HCT116 (cell line): Measurements from ENCODE around the gene JOSD1. TPM values are rescaled to one million over a fixed set of nuclear protein-coding genes. Genes with fewer than 3 reads are reported as not detected.

ENCODE experiments used
- ATAC-seq: fragments of 200-7000 bp; cut with Tn5 transposase; 2 replicates; pipeline ENCODE4 v1.9.1; 2020; ENCODE audit warnings: mild to moderate bottlenecking, moderate library complexity
- BruUV-seq: library from RNA; stranded (reverse); fragments of 400-500 nt; replicated peaks from 2 replicates; lab custom pipeline; 2021; lab: Mats Ljungman, UMichigan
- CTCF ChIA-PET: fragments of 300-600 bp; sonication (Branson Sonifier 250); formaldehyde crosslinking; loops from one replicate; lab custom pipeline; 2021; ENCODE audit warnings: antibody characterized with exemption; lab: Charles Lee
- POLR2A ChIA-PET: fragments of 300-600, 350-600 bp; sonication (Branson Sonifier 250); formaldehyde crosslinking; loops from one replicate; lab custom pipeline; 2021; ENCODE audit warnings: antibody characterized with exemption; lab: Charles Lee
- RAD21 ChIA-PET, 2 experiments: fragments of 300-600 bp; sonication (Branson Sonifier 250); formaldehyde crosslinking; loops; one replicate each; lab custom pipeline; 2023; ENCODE audit warnings: low total read pairs in 2 of 2; ENCODE audit not compliant: uncharacterized antibody in 2 of 2, unreplicated experiment in 2 of 2, low non-redundant PET in 1 of 2; lab: Charles Lee
- DNase-seq: peaks from one replicate; pipeline ENCODE4 v3.0.0-alpha.2; 2010; ENCODE audit warnings: low read depth, low spot score
- H2AFZ ChIP-seq: fragments of 200-600 bp; shearing (Covaris generic), sonication (generic); 2 replicates; pipeline ENCODE4 v1.6.1; 2017; ENCODE audit warnings: low read depth, mixed run types, mixed read lengths, antibody characterized with exemption, low read length; ENCODE audit not compliant: poor library complexity, severe bottlenecking
- H3K27ac ChIP-seq: 2 replicates; pipeline ENCODE4 v1.5.1; 2012; ENCODE audit warnings: low read depth, low read length
- H3K27me3 ChIP-seq: fragments of 200-600 bp; sonication (generic); 2 replicates; pipeline ENCODE4 v1.6.1; 2016; ENCODE audit warnings: mixed run types, low read length, mixed read lengths; ENCODE audit not compliant: insufficient read depth
- H3K36me3 ChIP-seq, 2 experiments: fragments of 200-500 bp in 1 of 2; fragments of 200-600 bp in 1 of 2; sonication (Bioruptor generic) in 1 of 2; sonication (generic) in 1 of 2; 2 replicates each; pipeline versions ENCODE4 v1.5.1 to v1.6.1; 2014 to 2016; ENCODE audit warnings: low read length in 2 of 2, inconsistent platforms in 1 of 2, mixed read lengths in 1 of 2, mixed run types in 1 of 2; ENCODE audit not compliant: insufficient read depth in 2 of 2, control insufficient read depth in 1 of 2
- H3K4me1 ChIP-seq, 2 experiments: fragments of 200-600 bp in 1 of 2; sonication (generic) in 1 of 2; 2 replicates each; pipeline versions ENCODE4 v1.5.1 to v1.6.1; 2012 to 2017; ENCODE audit warnings: low read length in 2 of 2, inconsistent platforms in 1 of 2, mild to moderate bottlenecking in 1 of 2, mixed read lengths in 1 of 2, mixed run types in 1 of 2, moderate library complexity in 1 of 2; ENCODE audit not compliant: insufficient read depth in 2 of 2, control insufficient read depth in 1 of 2
- H3K4me2 ChIP-seq: fragments of 200-600 bp; sonication (generic); 2 replicates; pipeline ENCODE4 v1.6.1; 2017; ENCODE audit warnings: mixed run types, low read length, mixed read lengths
- H3K4me3 ChIP-seq, 2 experiments: fragments of 200-600 bp in 1 of 2; sonication (generic) in 1 of 2; replicated peaks in 1 of 2; 2 replicates each; pipeline ENCODE4 v1.5.1; 2011 to 2016; ENCODE audit warnings: low read length in 2 of 2, control low read depth in 1 of 2, low read depth in 1 of 2, mild to moderate bottlenecking in 1 of 2, mixed read lengths in 1 of 2, mixed run types in 1 of 2
- H3K79me2 ChIP-seq: fragments of 200-600 bp; sonication (generic); 2 replicates; pipeline ENCODE4 v1.6.1; 2017; ENCODE audit warnings: mild to moderate bottlenecking, mixed run types, low read length, moderate library complexity, mixed read lengths; ENCODE audit not compliant: insufficient read depth
- H3K9ac ChIP-seq: fragments of 200-600 bp; sonication (generic); 2 replicates; pipeline ENCODE4 v1.6.1; 2016; ENCODE audit warnings: low read length, mixed read lengths
- H3K9me2 ChIP-seq: fragments of 200-600 bp; sonication (generic), shearing (Covaris generic); 2 replicates; pipeline ENCODE4 v1.6.1; 2017; ENCODE audit warnings: mixed run types, mild to moderate bottlenecking, moderate library complexity; ENCODE audit not compliant: insufficient read depth
- H3K9me3 ChIP-seq, 2 experiments: fragments of 200-500 bp in 1 of 2; fragments of 200-600 bp in 1 of 2; sonication (Bioruptor generic) in 1 of 2; sonication (generic) in 1 of 2; 2 replicates each; pipeline ENCODE4 v1.6.1; 2014 to 2017; ENCODE audit warnings: low read length in 2 of 2, mixed read lengths in 2 of 2, inconsistent platforms in 1 of 2, low read depth in 1 of 2, mild to moderate bottlenecking in 1 of 2, mixed run types in 1 of 2, moderate library complexity in 1 of 2; ENCODE audit not compliant: control insufficient read depth in 1 of 2, insufficient read depth in 1 of 2
- H4K20me1 ChIP-seq: fragments of 200-600 bp; sonication (generic), shearing (Covaris generic); 2 replicates; pipeline ENCODE4 v1.6.1; 2017; ENCODE audit warnings: mixed run types, mild to moderate bottlenecking, moderate library complexity; ENCODE audit not compliant: insufficient read depth
- CBX3 ChIP-seq: IDR thresholded peaks from 2 replicates; pipeline ENCODE4 v1.6.1; 2012; ENCODE audit warnings: low read depth
- CEBPB ChIP-seq: IDR thresholded peaks from 2 replicates; pipeline ENCODE4 v1.6.1; 2012; ENCODE audit warnings: low read depth
- EZH2 ChIP-seq: fragments of 200-600 bp; sonication (generic); IDR thresholded peaks from 2 replicates; pipeline ENCODE4 v1.6.1; 2017; ENCODE audit warnings: antibody characterized with exemption, mixed run types
- EZH2phosphoT487 ChIP-seq: fragments of 200-600 bp; IDR thresholded peaks from 2 replicates; pipeline ENCODE4 v1.6.1; 2018; ENCODE audit warnings: antibody characterized with exemption, borderline replicate concordance
- RAD21 ChIP-seq: IDR thresholded peaks from 2 replicates; pipeline ENCODE4 v1.6.1; 2012; ENCODE audit warnings: low read depth, mild to moderate bottlenecking
- SP1 ChIP-seq: IDR thresholded peaks from 2 replicates; pipeline ENCODE4 v1.6.1; 2012; ENCODE audit warnings: low read depth
- SRF ChIP-seq: IDR thresholded peaks from 2 replicates; pipeline ENCODE4 v1.6.1; 2012; ENCODE audit warnings: low read depth
- TCF7L2 ChIP-seq: IDR thresholded peaks from 2 replicates; pipeline ENCODE4 v1.7.0; 2011; ENCODE audit warnings: borderline replicate concordance, inconsistent platforms; ENCODE audit not compliant: insufficient read depth, insufficient read length; ENCODE audit errors: extremely low read depth
- ZFX ChIP-seq: fragments of 450-650 bp; IDR thresholded peaks from 2 replicates; pipeline ENCODE4 v1.6.1; 2017
- ZNF274 ChIP-seq: fragments of 200-500 bp; sonication (Bioruptor generic); IDR thresholded peaks from 2 replicates; pipeline ENCODE4 v1.6.1; 2014; ENCODE audit warnings: mild to moderate bottlenecking, low read depth, low read length, inconsistent platforms
- intact Hi-C: fragments of 100-400 bp; cut with micrococcal nuclease; formaldehyde crosslinking; loops from 2 replicates; pipeline ENCODE4 v1.10.0; 2022
- total RNA-seq: library from RNA; stranded (reverse); gene quantifications from one replicate; pipeline ENCODE4 v1.2.1, GENCODE V29; 2021; ENCODE audit not compliant: unreplicated experiment
- TF ChIP-seq, protein P1 (sequence below): IDR thresholded peaks from 2 replicates; pipeline ENCODE4 v1.6.1; 2012
- TF ChIP-seq, protein P2 (sequence below), 3 experiments: fragments of 200-600 bp in 1 of 3; sonication (generic) in 1 of 3; IDR thresholded peaks in 2 of 3; conservative IDR thresholded peaks in 1 of 3; 2 replicates each; pipeline ENCODE4 v1.5.1; 2012 to 2017; ENCODE audit warnings: low read depth in 2 of 3, low read length in 2 of 3, antibody characterized with exemption in 1 of 3, borderline replicate concordance in 1 of 3, control low read depth in 1 of 3, mild to moderate bottlenecking in 1 of 3, mixed read lengths in 1 of 3, mixed run types in 1 of 3, moderate library complexity in 1 of 3; ENCODE audit not compliant: insufficient read depth in 1 of 3
- TF ChIP-seq, protein P3 (sequence below): IDR thresholded peaks from 2 replicates; pipeline ENCODE4 v1.6.1; 2011; ENCODE audit warnings: mild to moderate bottlenecking, low read length, moderate library complexity; ENCODE audit not compliant: insufficient replicate concordance; ENCODE audit errors: extremely low read depth
- TF ChIP-seq, protein P4 (sequence below): IDR thresholded peaks from 2 replicates; pipeline ENCODE4 v1.6.1; 2012

JOSD1 gene
- total RNA-seq, 1 experiment from 2014 or later = 67.3 TPM

DNA sequence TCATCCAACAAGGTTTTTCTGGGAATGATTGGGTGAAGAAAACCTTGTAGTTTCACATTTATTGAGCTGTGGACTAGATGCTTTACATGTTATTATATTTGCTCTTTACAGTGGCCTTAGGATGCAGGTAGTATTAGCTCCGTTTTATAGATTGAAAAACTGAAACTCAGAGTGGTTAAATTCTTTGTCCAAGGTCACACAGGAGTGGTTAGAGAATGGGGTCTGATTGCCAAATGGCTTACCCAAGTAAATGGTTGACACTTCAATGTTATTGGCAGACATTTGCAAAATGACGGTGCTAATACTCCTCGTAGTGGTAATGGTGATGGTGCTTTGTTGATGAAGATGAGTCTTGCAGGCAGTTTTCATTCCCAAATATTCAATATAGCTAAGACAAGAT is 7.2 kb upstream of the JOSD1 start:
- Histone ChIP-seq H3K4me2 (peak overlapping the region; percentile 88), H3K36me3 (peaks cover 0 to 10% of the 10 kb centered on the region in 2 experiments; a peak in 2 of 4 replicates), H3K27ac (no peak overlapping the region), H3K9ac (no peak overlapping the region), H2AFZ (no peak overlapping the region), H3K4me3 (no peak overlapping the region), H3K4me1 (peaks cover 15 to 37% of the 10 kb centered on the region in 2 experiments), H3K27me3 (no peaks in the 10 kb centered on the region), H3K9me2 (no peaks in the 10 kb centered on the region), H3K9me3 (no peaks in the 10 kb centered on the region), H3K79me2 (peaks cover 70% of the 10 kb centered on the region), H4K20me1 (no peaks in the 10 kb centered on the region)
- TF ChIP-seq, protein P1, sequence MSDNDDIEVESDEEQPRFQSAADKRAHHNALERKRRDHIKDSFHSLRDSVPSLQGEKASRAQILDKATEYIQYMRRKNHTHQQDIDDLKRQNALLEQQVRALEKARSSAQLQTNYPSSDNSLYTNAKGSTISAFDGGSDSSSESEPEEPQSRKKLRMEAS = no peak
- TF ChIP-seq, protein P2, sequence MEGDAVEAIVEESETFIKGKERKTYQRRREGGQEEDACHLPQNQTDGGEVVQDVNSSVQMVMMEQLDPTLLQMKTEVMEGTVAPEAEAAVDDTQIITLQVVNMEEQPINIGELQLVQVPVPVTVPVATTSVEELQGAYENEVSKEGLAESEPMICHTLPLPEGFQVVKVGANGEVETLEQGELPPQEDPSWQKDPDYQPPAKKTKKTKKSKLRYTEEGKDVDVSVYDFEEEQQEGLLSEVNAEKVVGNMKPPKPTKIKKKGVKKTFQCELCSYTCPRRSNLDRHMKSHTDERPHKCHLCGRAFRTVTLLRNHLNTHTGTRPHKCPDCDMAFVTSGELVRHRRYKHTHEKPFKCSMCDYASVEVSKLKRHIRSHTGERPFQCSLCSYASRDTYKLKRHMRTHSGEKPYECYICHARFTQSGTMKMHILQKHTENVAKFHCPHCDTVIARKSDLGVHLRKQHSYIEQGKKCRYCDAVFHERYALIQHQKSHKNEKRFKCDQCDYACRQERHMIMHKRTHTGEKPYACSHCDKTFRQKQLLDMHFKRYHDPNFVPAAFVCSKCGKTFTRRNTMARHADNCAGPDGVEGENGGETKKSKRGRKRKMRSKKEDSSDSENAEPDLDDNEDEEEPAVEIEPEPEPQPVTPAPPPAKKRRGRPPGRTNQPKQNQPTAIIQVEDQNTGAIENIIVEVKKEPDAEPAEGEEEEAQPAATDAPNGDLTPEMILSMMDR (IDR thresholded peaks at IDR 0.05 in 2 of 3, conservative IDR thresholded peaks at IDR 0.05 in 1 of 3; ENCODE audit: borderline replicate concordance in 1 of 3, insufficient read depth in 1 of 3, low read depth in 2 of 3, low read length in 2 of 3) = no peak
- TF ChIP-seq EZH2 (no peak), CEBPB (no peak)
- intact Hi-C loops = no loop called here
- ATAC-seq (no peak), DNase-seq (no peak)
- ChIA-PET CTCF (interaction anchor here (0.8 to 1.8 kb wide), 3 partner anchors 10 to 414 kb away, joined by 3 to 4 read pairs (median 3); no protein-coding TSS in a partner anchor), RAD21 (no interaction called here), POLR2A (interaction anchor here (0.8 to 1.6 kb wide), 3 partner anchors 10 to 11 kb away, joined by 3 to 6 read pairs (median 3); no protein-coding TSS in a partner anchor)
- BruUV-seq = no TSS peak

DNA sequence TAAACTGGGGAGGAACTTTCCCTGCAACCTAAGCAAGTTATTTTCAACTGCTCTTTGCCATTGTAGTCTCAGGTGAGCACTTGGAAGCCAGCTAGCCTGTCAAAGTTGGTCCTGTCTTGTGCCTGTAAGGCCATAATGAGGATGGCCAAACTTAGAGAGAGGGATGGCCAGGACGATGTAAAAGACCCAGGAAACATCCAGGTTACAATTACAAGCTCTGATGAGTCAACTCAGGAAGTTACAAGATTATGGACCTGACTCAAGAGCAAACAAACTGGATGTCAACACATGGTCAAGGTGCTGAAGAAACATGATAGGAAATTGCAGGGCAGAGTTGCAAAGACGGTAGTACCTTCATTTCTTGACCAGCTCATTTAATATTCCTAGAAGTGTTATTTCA is 6.6 kb upstream of the JOSD1 start:
- H3K9me2 ChIP-seq = no peaks in the 10 kb centered on the region
- H2AFZ ChIP-seq = no peak overlapping the region
- no peaks in the 10 kb centered on the region for H3K27me3 ChIP-seq
- peak overlapping the region; percentile 93 for H3K9ac ChIP-seq
- H3K4me3 ChIP-seq = peak overlapping the region; percentile 85 to 91
- H3K79me2 ChIP-seq = peaks cover 64% of the 10 kb centered on the region
- H3K27ac ChIP-seq = no peak overlapping the region
- DNase-seq = no peak
- ChIA-PET RAD21 (no interaction called here), POLR2A (interaction anchor here (0.8 to 1.6 kb wide), 3 partner anchors 9 to 11 kb away, joined by 3 to 6 read pairs (median 3); no protein-coding TSS in a partner anchor), CTCF (interaction anchor here (0.8 to 1.8 kb wide), 3 partner anchors 11 to 414 kb away, joined by 3 to 4 read pairs (median 3); no protein-coding TSS in a partner anchor)
- H3K36me3 ChIP-seq = peaks cover 0 to 10% of the 10 kb centered on the region in 2 experiments; a peak in 2 of 4 replicates
- H4K20me1 ChIP-seq = no peaks in the 10 kb centered on the region
- H3K9me3 ChIP-seq = no peaks in the 10 kb centered on the region
- no peak for ATAC-seq
- peaks cover 15 to 37% of the 10 kb centered on the region in 2 experiments for H3K4me1 ChIP-seq
- intact Hi-C loops = no loop called here
- H3K4me2 ChIP-seq = peak overlapping the region; percentile 88
- BruUV-seq = TSS peak; percentile 60
- TF ChIP-seq EZH2phosphoT487 (no peak), SP1 (peak; percentile 65), ZFX (no peak), CBX3 (peak; percentile 59; the same call in 1 of the 2 replicates), TCF7L2 (no peak), ZNF274 (no peak), RAD21 (no peak), SRF (no peak)
- TF ChIP-seq, protein P1 = peak; percentile 77
- TF ChIP-seq, protein P3, sequence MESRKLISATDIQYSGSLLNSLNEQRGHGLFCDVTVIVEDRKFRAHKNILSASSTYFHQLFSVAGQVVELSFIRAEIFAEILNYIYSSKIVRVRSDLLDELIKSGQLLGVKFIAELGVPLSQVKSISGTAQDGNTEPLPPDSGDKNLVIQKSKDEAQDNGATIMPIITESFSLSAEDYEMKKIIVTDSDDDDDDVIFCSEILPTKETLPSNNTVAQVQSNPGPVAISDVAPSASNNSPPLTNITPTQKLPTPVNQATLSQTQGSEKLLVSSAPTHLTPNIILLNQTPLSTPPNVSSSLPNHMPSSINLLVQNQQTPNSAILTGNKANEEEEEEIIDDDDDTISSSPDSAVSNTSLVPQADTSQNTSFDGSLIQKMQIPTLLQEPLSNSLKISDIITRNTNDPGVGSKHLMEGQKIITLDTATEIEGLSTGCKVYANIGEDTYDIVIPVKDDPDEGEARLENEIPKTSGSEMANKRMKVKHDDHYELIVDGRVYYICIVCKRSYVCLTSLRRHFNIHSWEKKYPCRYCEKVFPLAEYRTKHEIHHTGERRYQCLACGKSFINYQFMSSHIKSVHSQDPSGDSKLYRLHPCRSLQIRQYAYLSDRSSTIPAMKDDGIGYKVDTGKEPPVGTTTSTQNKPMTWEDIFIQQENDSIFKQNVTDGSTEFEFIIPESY = no peak
- TF ChIP-seq, protein P4, sequence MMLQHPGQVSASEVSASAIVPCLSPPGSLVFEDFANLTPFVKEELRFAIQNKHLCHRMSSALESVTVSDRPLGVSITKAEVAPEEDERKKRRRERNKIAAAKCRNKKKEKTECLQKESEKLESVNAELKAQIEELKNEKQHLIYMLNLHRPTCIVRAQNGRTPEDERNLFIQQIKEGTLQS = no peak
